Stimulated activated CD8-positive, alpha-beta memory T cell treated with anti-CD3 and anti-CD28 coated beads, Interleukin-15, amount 100 ng/mL, for 4 hours (primary cell): ENCODE results near the gene SOWAHA.

Experiments
- DNase-seq, 2 donors: peaks; one replicate each; pipeline ENCODE4 v3.0.0-alpha.2; 2020; ENCODE audit warnings: low read depth in 2 of 2

SOWAHA gene

GRCh38 chr5:132825834-132826391 is 12.8 kb downstream of the SOWAHA start:
- DNase-seq, result no peak

DNA sequence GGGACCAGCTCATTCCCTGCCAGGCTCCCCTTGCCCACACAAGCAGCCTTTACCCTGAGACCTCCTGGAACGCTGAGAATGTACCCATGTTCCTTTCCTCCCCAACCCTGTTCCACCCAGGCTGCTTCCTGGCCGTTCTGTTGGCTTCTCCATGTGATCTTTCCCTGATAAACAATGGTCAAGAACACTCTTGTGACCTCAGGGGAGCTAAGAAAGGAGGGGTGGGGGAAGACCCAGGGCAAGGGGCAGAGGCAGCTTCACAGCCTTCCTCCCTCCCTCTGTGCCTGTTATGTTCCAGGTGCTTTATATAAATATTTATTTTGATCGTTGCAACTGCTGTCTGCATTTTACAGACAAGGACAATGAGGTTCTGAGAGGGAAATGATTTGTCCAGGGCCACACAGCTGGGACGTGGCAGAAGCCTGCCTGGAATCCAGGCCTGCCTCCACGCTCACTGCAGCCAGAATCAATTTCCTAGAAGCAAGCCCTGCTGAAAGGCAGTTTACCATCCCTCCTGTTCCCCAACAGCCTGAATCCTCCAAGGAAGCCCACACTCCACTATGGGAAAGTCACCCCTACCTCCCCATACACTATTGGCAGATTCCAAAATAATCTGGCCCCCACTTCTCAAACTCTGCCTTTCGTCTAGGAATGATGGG is 13.5 kb downstream of the SOWAHA start:
- DNase-seq, result no peak

- no peak for DNase-seq
Measured at GRCh38 chr5:132827943-132828673, 15.0 kb downstream of the SOWAHA start.

DNA sequence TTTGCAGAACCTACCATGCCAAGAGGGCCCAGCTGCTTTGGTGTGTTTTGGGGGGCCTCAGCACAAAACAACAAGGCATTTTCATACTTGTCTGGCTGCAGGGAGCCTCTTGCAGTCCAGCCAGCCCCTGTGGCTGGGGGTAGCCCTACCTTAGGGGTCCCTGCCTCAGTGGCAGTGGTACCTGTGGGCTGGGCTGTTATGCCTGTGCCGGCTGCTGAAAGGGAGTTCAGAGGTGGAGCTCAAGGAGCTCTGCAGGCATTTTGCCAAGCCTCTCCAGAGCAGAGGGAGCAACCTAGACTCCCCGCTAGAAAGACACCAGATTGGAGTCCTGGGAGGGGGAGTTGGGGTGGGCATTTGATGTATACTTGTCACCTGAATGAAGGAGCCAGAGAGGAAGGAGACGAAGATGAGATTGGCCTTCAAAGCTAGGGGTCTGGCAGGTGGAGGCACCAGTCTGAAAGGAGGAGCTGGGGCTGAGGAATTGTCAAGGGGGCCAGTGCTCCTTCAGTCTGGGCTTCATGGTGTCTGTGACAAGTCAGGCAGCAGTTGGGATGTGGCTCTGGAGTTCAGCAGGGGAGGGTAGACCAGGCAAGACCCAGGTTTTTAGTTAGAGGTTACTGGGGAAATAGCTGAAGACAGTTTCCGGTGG is 15.9 kb downstream of the SOWAHA start:
- no peak for DNase-seq

DNA sequence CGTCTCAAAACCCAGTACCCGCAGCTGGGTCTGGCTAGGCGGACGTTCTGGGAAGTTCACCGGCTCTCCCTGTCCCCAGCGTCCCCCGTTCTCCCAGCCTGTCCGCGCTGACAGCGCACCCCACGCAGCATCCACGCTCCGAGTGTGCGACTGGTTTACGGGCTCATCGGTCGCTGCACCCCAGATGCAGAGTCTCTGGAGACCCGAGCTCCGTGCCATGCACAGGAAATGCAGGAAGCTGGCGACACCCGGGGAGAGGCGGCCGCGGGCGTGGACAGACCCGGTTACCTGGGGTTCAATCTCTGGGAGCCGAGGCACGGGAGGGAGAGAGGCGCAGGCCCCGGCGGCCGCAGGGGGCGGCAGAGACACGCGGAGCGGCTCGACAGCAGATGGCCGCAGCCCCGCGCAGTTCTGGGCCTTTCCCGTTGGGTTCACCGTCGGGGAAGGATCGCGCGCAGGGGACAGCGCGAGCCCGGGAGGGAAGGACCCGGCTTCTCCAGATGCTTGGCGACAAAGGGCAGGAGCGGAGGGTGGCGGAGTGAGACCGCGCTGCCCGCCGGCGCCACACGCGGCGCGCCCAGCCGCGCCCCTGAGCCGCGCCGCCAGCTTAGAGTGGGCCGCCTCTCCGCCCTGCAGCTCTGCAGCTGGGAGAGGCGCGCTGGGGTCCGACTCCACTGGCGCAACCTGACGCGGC is 16.8 kb downstream of the SOWAHA start:
- DNase-seq, result peak; percentile 31 to 49

- no peak for DNase-seq
Measured at GRCh38 chr5:132830436-132831094, 17.5 kb downstream of the SOWAHA start, which contains the start of gene SHROOM1. Gene SHROOM1, minus strand, starts transcription at chr5:132830647. Its CDS starts 4,507 bp downstream, at chr5:132826140.

- no peak for DNase-seq
Measured at GRCh38 chr5:132831095-132831860, 18.2 kb downstream of the SOWAHA start.

GRCh38 chr5:132832612-132833011 is 19.5 kb downstream of the SOWAHA start:
- DNase-seq, result no peak

GRCh38 chr5:132834057-132834456 is 21.0 kb downstream of the SOWAHA start:
- no peak for DNase-seq

- no peak for DNase-seq
Measured at GRCh38 chr5:132836852-132837251, 23.8 kb downstream of the SOWAHA start.

- no peak for DNase-seq
Measured at GRCh38 chr5:132837868-132838267, 24.8 kb downstream of the SOWAHA start.

- DNase-seq, result no peak
Measured at GRCh38 chr5:132838516-132839282, 25.6 kb downstream of the SOWAHA start.

DNA sequence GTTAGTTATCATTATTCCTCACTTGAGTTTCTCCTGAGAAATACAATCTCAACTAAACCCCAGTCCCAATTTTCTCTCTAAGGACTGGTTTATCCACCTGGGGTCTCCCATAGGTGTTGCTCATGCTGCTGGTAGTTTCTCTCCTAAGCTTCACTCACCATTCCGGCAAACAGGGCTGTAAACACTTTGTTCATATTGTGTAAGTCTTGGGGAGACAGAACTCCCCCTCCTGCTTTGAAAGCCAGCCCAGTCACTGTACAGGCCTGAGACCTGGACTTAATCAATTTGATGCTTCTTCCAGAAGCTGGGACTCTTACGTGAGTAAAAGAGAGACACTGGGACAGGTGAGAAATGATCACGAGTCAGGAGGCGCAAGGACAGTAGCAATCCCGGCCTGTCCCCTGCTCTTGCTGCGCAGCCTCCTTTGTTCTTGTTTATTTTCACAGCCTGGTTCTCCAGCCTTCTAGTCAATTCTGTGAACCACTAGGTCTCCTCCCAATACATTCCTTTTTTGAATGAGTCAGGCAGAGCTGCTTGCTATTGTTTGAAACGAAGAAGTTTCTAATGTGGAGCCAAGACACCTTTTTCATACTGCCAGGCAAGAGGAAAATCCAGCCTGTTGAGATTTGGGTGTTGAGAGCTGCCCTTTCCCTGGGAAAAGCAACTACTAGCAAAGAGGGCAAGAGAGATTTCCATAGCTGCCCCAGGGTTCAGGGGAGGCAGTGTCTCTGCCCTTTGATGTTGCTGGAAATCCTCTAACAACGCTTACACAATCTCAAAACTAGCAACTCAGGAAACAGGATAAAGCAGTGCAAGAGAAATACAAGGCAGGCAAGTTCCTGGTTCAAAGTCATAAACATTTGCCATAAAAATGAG is 26.6 kb downstream of the SOWAHA start:
- no peak for DNase-seq

GRCh38 chr5:132840313-132840712 is 27.2 kb downstream of the SOWAHA start:
- DNase-seq, result no peak

DNA sequence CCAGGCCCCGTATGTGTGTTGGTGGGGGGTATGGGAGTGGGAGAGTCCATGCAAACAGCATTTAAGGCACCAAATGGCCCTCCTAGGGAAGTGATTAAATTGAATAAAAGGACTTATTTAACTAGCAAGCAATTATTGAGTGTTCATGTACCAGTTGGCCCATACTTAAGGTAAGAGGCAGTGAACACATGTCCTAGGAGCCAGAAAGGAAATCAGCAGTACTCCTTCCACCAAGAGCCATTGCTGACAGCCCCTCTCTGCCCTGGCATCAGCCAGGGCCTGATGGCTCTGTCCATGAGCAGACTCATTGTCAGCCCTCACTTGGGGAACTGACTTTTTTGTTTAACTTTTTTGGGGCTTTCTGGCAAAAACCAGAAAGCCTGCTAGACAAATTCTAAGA is 27.8 kb downstream of the SOWAHA start:
- no peak for DNase-seq

- no peak for DNase-seq
Measured at GRCh38 chr5:132841305-132841704, 28.2 kb downstream of the SOWAHA start.

- no peak for DNase-seq
Measured at GRCh38 chr5:132848270-132848669, 35.2 kb downstream of the SOWAHA start.

GRCh38 chr5:132849347-132849746 is 36.2 kb downstream of the SOWAHA start:
- no peak for DNase-seq

- DNase-seq, result no peak
Measured at GRCh38 chr5:132850066-132850465, 37.0 kb downstream of the SOWAHA start.
